ENCODE measurements around the gene KLC3. TPM values are rescaled to one million over a fixed set of nuclear protein-coding genes. Genes with fewer than 3 reads are reported as not detected.

The KLC3 gene
- polyA plus RNA-seq, 1 of the 3 experiments (the other 2 are of a cell fraction): 1.2 TPM

- WGBS (ENCODE audit: low lambda C conversion rate): 36% methylated on average over 7 of the region's 8 CpGs
- POLR2A ChIA-PET: no interaction called here
- CTCF ChIA-PET: interaction anchor here (1.3 kb wide), 1 partner anchor 25 kb away, joined by 3 read pairs; no protein-coding TSS in a partner anchor
Measured at GRCh38 chr19:45314708-45315245, 25.8 kb upstream of the KLC3 start.

GRCh38 chr19:45315304-45315703 lies 25.2 kb upstream of the KLC3 start:
- Histone ChIP-seq H3F3A (replicated peaks; ENCODE audit: insufficient read depth) (no peaks in the 10 kb centered on the region), H3K9ac (no peak overlapping the region), H3K79me2 (ENCODE audit: insufficient read depth) (no peaks in the 10 kb centered on the region), H3K27me3 (ENCODE audit: insufficient read depth) (peaks cover 44% of the 10 kb centered on the region), H4K20me1 (ENCODE audit: insufficient read depth) (no peaks in the 10 kb centered on the region), H3K27ac (ENCODE audit: low read depth in 2 of 2, low read length in 1 of 2) (no peak overlapping the region), H3K4me2 (no peak overlapping the region), H3K9me3 (no peaks in the 10 kb centered on the region), H3K9me2 (no peaks in the 10 kb centered on the region), H3K4me3 (ENCODE audit: low read depth in 2 of 2, low read length in 1 of 2) (no peak overlapping the region), H2AFZ (ENCODE audit: low read depth) (no peak overlapping the region), H3K4me1 (ENCODE audit: control insufficient read depth in 1 of 2, insufficient read depth in 2 of 2, low read depth in 1 of 2, low read length in 1 of 2) (no peaks in the 10 kb centered on the region), H3K36me3 (replicated peaks in 1 of 2; ENCODE audit: control insufficient read depth in 1 of 2, insufficient read depth in 2 of 2, low read length in 1 of 2) (no peaks in the 10 kb centered on the region)
- CTCF ChIA-PET: interaction anchor here (1.2 to 1.3 kb wide), 2 partner anchors 23 to 24 kb away, joined by 3 to 4 read pairs; no protein-coding TSS in a partner anchor
- POLR2A ChIA-PET: no interaction called here
- 23% methylated on average over 7 of the region's 21 CpGs for WGBS (ENCODE audit: low lambda C conversion rate)
- DNase-seq: no peak
- TF ChIP-seq GATA2 (CRISPR knock-in tag; IDR thresholded peaks at IDR 0.05) (no peak), MXI1 (IDR thresholded peaks at IDR 0.05; ENCODE audit: low read depth, low read length) (no peak), SMC3 (IDR thresholded peaks at IDR 0.05; ENCODE audit: low read depth, low read length) (no peak), RFX5 (IDR thresholded peaks at IDR 0.05; ENCODE audit: low read length) (no peak), FOSL2 (IDR thresholded peaks at IDR 0.05; ENCODE audit: borderline replicate concordance, low read depth) (no peak), IRF3 (IDR thresholded peaks at IDR 0.05; ENCODE audit: low read depth, low read length) (no peak), TCF12 (IDR thresholded peaks at IDR 0.05) (no peak), YY1 (IDR thresholded peaks at IDR 0.05; ENCODE audit: low read depth) (no peak), EP300 (IDR thresholded peaks at IDR 0.05; ENCODE audit: borderline replicate concordance in 1 of 2, low read depth in 1 of 2, low read length in 1 of 2) (no peak), EZH2phosphoT487 (IDR thresholded peaks at IDR 0.05; ENCODE audit: borderline replicate concordance, low read depth) (no peak), GABPA (IDR thresholded peaks at IDR 0.05; ENCODE audit: low read depth) (no peak), CHD2 (IDR thresholded peaks at IDR 0.05; ENCODE audit: low read length, partially characterized antibody) (no peak), TAF1 (IDR thresholded peaks at IDR 0.05; ENCODE audit: borderline replicate concordance, low read depth, low read length) (no peak), SIN3A (IDR thresholded peaks at IDR 0.05; ENCODE audit: borderline replicate concordance, low read depth, low read length) (no peak), USF1 (IDR thresholded peaks at IDR 0.05; ENCODE audit: borderline replicate concordance, low read depth) (no peak), NFIC (IDR thresholded peaks at IDR 0.05; ENCODE audit: borderline replicate concordance) (no peak), FOXJ3 (CRISPR knock-in tag; IDR thresholded peaks at IDR 0.05) (no peak), RXRA (IDR thresholded peaks at IDR 0.05; ENCODE audit: borderline replicate concordance, low read depth) (no peak)
- TF ChIP-seq, protein P1, sequence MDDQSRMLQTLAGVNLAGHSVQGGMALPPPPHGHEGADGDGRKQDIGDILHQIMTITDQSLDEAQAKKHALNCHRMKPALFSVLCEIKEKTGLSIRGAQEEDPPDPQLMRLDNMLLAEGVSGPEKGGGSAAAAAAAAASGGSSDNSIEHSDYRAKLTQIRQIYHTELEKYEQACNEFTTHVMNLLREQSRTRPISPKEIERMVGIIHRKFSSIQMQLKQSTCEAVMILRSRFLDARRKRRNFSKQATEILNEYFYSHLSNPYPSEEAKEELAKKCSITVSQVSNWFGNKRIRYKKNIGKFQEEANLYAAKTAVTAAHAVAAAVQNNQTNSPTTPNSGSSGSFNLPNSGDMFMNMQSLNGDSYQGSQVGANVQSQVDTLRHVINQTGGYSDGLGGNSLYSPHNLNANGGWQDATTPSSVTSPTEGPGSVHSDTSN (IDR thresholded peaks at IDR 0.05): no peak

More at GRCh38 chr19:45314708-45315245, 25.8 kb upstream of the KLC3 start:
- H3K9me2 ChIP-seq: no peaks in the 10 kb centered on the region
- no peak overlapping the region for H3K9ac ChIP-seq
- H3K79me2 ChIP-seq (ENCODE audit: insufficient read depth): no peaks in the 10 kb centered on the region
- no peaks in the 10 kb centered on the region for H4K20me1 ChIP-seq (ENCODE audit: insufficient read depth)
- no peak overlapping the region for H3K4me3 ChIP-seq (ENCODE audit: low read depth in 2 of 2, low read length in 1 of 2)
- H3K4me1 ChIP-seq (ENCODE audit: control insufficient read depth in 1 of 2, insufficient read depth in 2 of 2, low read depth in 1 of 2, low read length in 1 of 2): no peaks in the 10 kb centered on the region
- H3K27me3 ChIP-seq (ENCODE audit: insufficient read depth): peaks cover 44% of the 10 kb centered on the region
- DNase-seq: no peak
- H3K36me3 ChIP-seq (replicated peaks in 1 of 2; ENCODE audit: control insufficient read depth in 1 of 2, insufficient read depth in 2 of 2, low read length in 1 of 2): no peaks in the 10 kb centered on the region
- no peak overlapping the region for H2AFZ ChIP-seq (ENCODE audit: low read depth)
- no peaks in the 10 kb centered on the region for H3K9me3 ChIP-seq
- no peak overlapping the region for H3K27ac ChIP-seq (ENCODE audit: low read depth in 2 of 2, low read length in 1 of 2)
- H3K4me2 ChIP-seq: no peak overlapping the region
- no peaks in the 10 kb centered on the region for H3F3A ChIP-seq (replicated peaks; ENCODE audit: insufficient read depth)
- TF ChIP-seq TEAD4 (IDR thresholded peaks at IDR 0.05; ENCODE audit: borderline replicate concordance, insufficient read depth) (no peak), YY1 (IDR thresholded peaks at IDR 0.05; ENCODE audit: low read depth) (no peak), CTCF (IDR thresholded peaks at IDR 0.05) (no peak), RFX5 (IDR thresholded peaks at IDR 0.05; ENCODE audit: low read length) (no peak)

Measured in SK-N-SH (cell line).